Activated T-helper 17 cell treated with anti-CD3 and anti-CD28 coated beads, Interleukin-2, amount 50 U/mL, for 72 hours (primary cell): ENCODE measurements around the gene TAF15. TPM values are rescaled to one million over a fixed set of nuclear protein-coding genes. Genes with fewer than 3 reads are reported as not detected.
A peak's percentile ranks its signal among the peaks of the same experiment; 100 is the strongest.

ENCODE experiments used
- ATAC-seq: fragments of 150-1000 bp; cut with Tn5 transposase; replicated peaks from 2 replicates; pipeline ENCODE4 v1.10.0; 2021; ENCODE audit warnings: mild to moderate bottlenecking, moderate library complexity
- H3K27ac Mint-ChIP-seq: one replicate; pipeline ENCODE4 v1.8.0; 2022; ENCODE audit warnings: mixed read lengths
- H3K27me3 Mint-ChIP-seq: one replicate; pipeline ENCODE4 v1.8.0; 2022; ENCODE audit warnings: mixed read lengths
- H3K36me3 Mint-ChIP-seq: one replicate; pipeline ENCODE4 v1.8.0; 2022; ENCODE audit warnings: low read depth, mild to moderate bottlenecking, mixed read lengths
- H3K4me1 Mint-ChIP-seq: one replicate; pipeline ENCODE4 v1.8.0; 2022; ENCODE audit warnings: mixed read lengths
- H3K4me3 Mint-ChIP-seq: one replicate; pipeline ENCODE4 v1.8.0; 2022; ENCODE audit warnings: mild to moderate bottlenecking, mixed read lengths
- H3K9me3 Mint-ChIP-seq: one replicate; pipeline ENCODE4 v1.8.0; 2022; ENCODE audit warnings: mixed read lengths
- total RNA-seq, 2 donors: library from RNA; stranded (reverse); gene quantifications; one replicate each; pipeline ENCODE4 v1.2.3, GENCODE V29; 2022

The TAF15 gene
- total RNA-seq, 2 donors from 2014 or later = 240 to 282 TPM

GRCh38 chr17:35865412-35866340, 56.4 kb downstream of the TAF15 start:
- peak; percentile 67 for ATAC-seq
- Mint-ChIP-seq H3K4me1 (peaks cover 14% of the 10 kb centered on the region), H3K4me3 (no peak overlapping the region), H3K27ac (peak overlapping the region; percentile 63), H3K9me3 (no peaks in the 10 kb centered on the region), H3K36me3 (no peaks in the 10 kb centered on the region), H3K27me3 (no peaks in the 10 kb centered on the region)

- no peak for ATAC-seq
- H3K4me1 Mint-ChIP-seq = peaks cover 14% of the 10 kb centered on the region
Observed at GRCh38 chr17:35866341-35866950, 57.2 kb downstream of the TAF15 start.

GRCh38 chr17:35867574-35867973, 58.3 kb downstream of the TAF15 start:
- no peak overlapping the region for H3K4me3 Mint-ChIP-seq
- H3K4me1 Mint-ChIP-seq = peaks cover 14% of the 10 kb centered on the region
- H3K9me3 Mint-ChIP-seq = no peaks in the 10 kb centered on the region
- no peaks in the 10 kb centered on the region for H3K27me3 Mint-ChIP-seq
- no peak for ATAC-seq
- H3K36me3 Mint-ChIP-seq = no peaks in the 10 kb centered on the region
- H3K27ac Mint-ChIP-seq = no peak overlapping the region

More at GRCh38 chr17:35866341-35866950, 57.2 kb downstream of the TAF15 start:
- H3K27ac Mint-ChIP-seq = no peak overlapping the region
- H3K9me3 Mint-ChIP-seq = no peaks in the 10 kb centered on the region
- H3K4me3 Mint-ChIP-seq = no peak overlapping the region
- no peaks in the 10 kb centered on the region for H3K27me3 Mint-ChIP-seq
- H3K36me3 Mint-ChIP-seq = no peaks in the 10 kb centered on the region

GRCh38 chr17:35868737-35869136, 59.5 kb downstream of the TAF15 start, which contains the start of gene HEATR9:
HEATR9 (minus strand) TSS chr17:35868891; CDS start chr17:35868742, 149 bp downstream.
- Mint-ChIP-seq H3K4me3 (no peak within 1 kb of the TSS), H3K27me3 (no peaks in the 10 kb centered on the region), H3K9me3 (no peaks in the 10 kb centered on the region), H3K4me1 (peaks cover 14% of the 10 kb centered on the region), H3K27ac (no peak within 1 kb of the TSS), H3K36me3 (no peaks in the 10 kb centered on the region)
- ATAC-seq = no peak

GRCh38 chr17:35870906-35871819, 61.9 kb downstream of the TAF15 start:
- ATAC-seq = no peak
- Mint-ChIP-seq H3K9me3 (no peaks in the 10 kb centered on the region), H3K36me3 (no peaks in the 10 kb centered on the region), H3K27ac (no peak overlapping the region), H3K27me3 (no peaks in the 10 kb centered on the region), H3K4me1 (peaks cover 5% of the 10 kb centered on the region), H3K4me3 (no peak overlapping the region)

GRCh38 chr17:35872196-35872980, 63.1 kb downstream of the TAF15 start:
- ATAC-seq = no peak
- H3K27me3 Mint-ChIP-seq = peaks cover 5% of the 10 kb centered on the region
- no peak overlapping the region for H3K4me3 Mint-ChIP-seq
- no peaks in the 10 kb centered on the region for H3K36me3 Mint-ChIP-seq
- no peaks in the 10 kb centered on the region for H3K9me3 Mint-ChIP-seq
- peaks cover 5% of the 10 kb centered on the region for H3K4me1 Mint-ChIP-seq
- no peak overlapping the region for H3K27ac Mint-ChIP-seq

GRCh38 chr17:35875072-35875799, 66.0 kb downstream of the TAF15 start:
- H3K27ac Mint-ChIP-seq = peak overlapping the region; percentile 6
- no peaks in the 10 kb centered on the region for H3K9me3 Mint-ChIP-seq
- peaks cover 5% of the 10 kb centered on the region for H3K27me3 Mint-ChIP-seq
- peak overlapping the region; percentile 23 for H3K4me3 Mint-ChIP-seq
- ATAC-seq = no peak
- H3K4me1 Mint-ChIP-seq = peaks cover 9% of the 10 kb centered on the region
- no peaks in the 10 kb centered on the region for H3K36me3 Mint-ChIP-seq

- no peak for ATAC-seq
Observed at GRCh38 chr17:35875800-35876139, 66.5 kb downstream of the TAF15 start.

GRCh38 chr17:35876534-35876933, 67.2 kb downstream of the TAF15 start:
- ATAC-seq = no peak
- no peaks in the 10 kb centered on the region for H3K9me3 Mint-ChIP-seq
- H3K36me3 Mint-ChIP-seq = no peaks in the 10 kb centered on the region
- peaks cover 5% of the 10 kb centered on the region for H3K27me3 Mint-ChIP-seq
- peaks cover 18% of the 10 kb centered on the region for H3K4me1 Mint-ChIP-seq
- H3K4me3 Mint-ChIP-seq = no peak overlapping the region
- H3K27ac Mint-ChIP-seq = no peak overlapping the region

More at GRCh38 chr17:35875800-35876139, 66.5 kb downstream of the TAF15 start:
- Mint-ChIP-seq H3K27ac (peak overlapping the region; percentile 6), H3K4me1 (peaks cover 14% of the 10 kb centered on the region), H3K9me3 (no peaks in the 10 kb centered on the region), H3K4me3 (peak overlapping the region; percentile 23), H3K27me3 (peaks cover 5% of the 10 kb centered on the region), H3K36me3 (no peaks in the 10 kb centered on the region)

- Mint-ChIP-seq H3K4me1 (peaks cover 18% of the 10 kb centered on the region), H3K4me3 (no peak overlapping the region), H3K9me3 (no peaks in the 10 kb centered on the region), H3K36me3 (no peaks in the 10 kb centered on the region), H3K27me3 (peaks cover 5% of the 10 kb centered on the region), H3K27ac (peak overlapping the region; percentile 92)
- ATAC-seq = no peak
Observed at GRCh38 chr17:35877345-35878029, 68.2 kb downstream of the TAF15 start.

GRCh38 chr17:35878361-35878760, 69.1 kb downstream of the TAF15 start:
- Mint-ChIP-seq H3K4me1 (peaks cover 18% of the 10 kb centered on the region), H3K4me3 (peak overlapping the region; percentile 69)
- ATAC-seq = no peak

GRCh38 chr17:35879773-35880654, 70.7 kb downstream of the TAF15 start, which contains the start of gene CCL5:
CCL5 (minus strand) TSS chr17:35880360.
- Mint-ChIP-seq H3K4me1 (peaks cover 18% of the 10 kb centered on the region), H3K36me3 (no peaks in the 10 kb centered on the region), H3K27ac (peak within 1 kb of the TSS; percentile 92), H3K27me3 (peaks cover 5% of the 10 kb centered on the region), H3K9me3 (no peaks in the 10 kb centered on the region), H3K4me3 (peak within 1 kb of the TSS; percentile 69)
- ATAC-seq = peak; percentile 91

More at GRCh38 chr17:35878361-35878760, 69.1 kb downstream of the TAF15 start:
- H3K36me3 Mint-ChIP-seq = no peaks in the 10 kb centered on the region
- peaks cover 5% of the 10 kb centered on the region for H3K27me3 Mint-ChIP-seq
- H3K9me3 Mint-ChIP-seq = no peaks in the 10 kb centered on the region
- peak overlapping the region; percentile 92 for H3K27ac Mint-ChIP-seq
